HG02943 (cell line): ENCODE measurements around the gene FAM163A.
"Not testable (repeated sequence)": the region's sequence is repeated elsewhere in the genome, so short reads cannot be mapped to it uniquely, and the experiment has no call there.

Experiments used
- ATAC-seq: cut with Tn5 transposase; IDR thresholded peaks from one replicate; pipeline ENCODE4 v1.9.1; 2021; ENCODE audit warnings: mild to moderate bottlenecking, low read depth, moderate library complexity; ENCODE audit not compliant: unreplicated experiment

The FAM163A gene

GRCh38 chr1:179742717-179743678 lies at the start of gene FAM163A:
FAM163A (plus strand) TSS chr1:179743291; CDS start chr1:179813098, 69,807 bp downstream.
- no peak for ATAC-seq

DNA sequence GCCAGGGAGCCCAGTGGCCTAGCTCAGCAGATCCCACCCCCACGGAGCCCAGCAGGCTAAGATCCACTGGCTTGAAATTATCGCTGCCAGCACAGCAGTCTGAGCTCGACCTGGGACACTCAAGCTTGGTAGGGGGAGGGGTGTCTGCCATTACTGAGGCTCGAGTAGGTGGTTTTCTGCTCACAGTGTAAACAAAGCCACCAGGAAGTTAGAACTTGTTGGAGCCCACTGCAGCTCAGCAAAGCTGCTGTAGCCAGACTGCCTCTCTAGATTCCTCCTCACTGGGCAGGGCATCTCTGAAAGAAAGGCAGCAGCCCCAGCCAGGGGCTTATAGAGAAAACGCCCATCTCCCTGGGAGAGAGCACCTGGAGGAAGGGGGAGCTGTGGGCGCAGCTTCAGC lies 48.6 kb upstream of the FAM163A start:
- not testable (repeated sequence) for ATAC-seq

DNA sequence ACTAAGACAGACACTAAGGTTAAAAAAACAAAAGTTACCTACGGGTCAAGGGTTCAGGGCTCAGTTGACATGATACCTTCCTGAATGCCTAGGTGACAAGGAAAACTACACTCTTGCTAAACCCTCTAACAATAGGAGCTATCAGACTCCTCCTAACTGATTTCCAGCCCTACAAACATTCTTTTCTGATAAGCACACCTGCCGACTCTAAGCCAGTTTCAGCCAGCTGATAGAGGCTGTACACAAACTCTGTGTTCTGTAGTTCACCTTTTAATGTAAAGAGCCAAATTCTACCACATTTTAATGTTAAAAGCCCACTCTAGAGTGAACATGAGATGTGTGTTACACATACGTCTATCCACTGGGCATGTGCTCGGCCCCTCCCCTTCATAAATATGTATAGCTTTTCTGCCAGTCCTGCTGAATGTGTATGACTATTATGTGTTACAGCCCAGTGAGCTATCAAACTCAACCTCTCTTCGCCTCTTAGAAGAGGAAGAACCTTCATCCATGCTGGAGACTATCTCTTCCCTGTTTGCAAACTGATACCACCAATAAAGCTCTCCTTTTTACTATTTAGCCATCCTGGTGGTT lies 40.0 kb upstream of the FAM163A start:
- ATAC-seq, result no peak

DNA sequence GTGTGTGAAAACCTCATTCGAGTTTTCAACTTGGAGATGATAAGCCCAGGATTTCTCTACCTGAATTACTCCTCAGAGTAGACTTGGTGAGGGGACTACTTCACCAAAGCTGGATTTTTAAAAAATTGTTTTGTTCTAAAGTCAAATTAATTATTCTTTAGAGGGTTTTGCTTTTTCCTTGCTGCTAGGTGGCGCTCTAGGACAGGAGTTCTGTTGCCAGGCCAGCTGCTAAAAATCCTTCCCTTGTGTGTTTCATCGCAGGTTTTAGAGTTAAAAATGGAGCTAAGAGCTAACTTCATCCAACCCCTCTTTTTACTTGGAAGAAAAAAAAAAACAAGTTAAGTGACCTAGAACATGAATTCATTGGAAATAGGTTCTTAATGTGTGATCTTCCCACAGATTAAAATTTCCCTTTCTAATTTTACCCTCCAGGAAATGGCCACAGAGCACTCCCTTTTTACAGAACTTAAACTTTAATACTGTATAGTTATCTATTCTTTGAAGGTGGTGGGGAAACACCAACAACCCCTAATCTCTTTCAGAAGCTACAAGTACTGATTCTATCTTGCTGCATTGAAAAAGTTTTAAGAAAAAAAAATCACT lies 36.7 kb upstream of the FAM163A start:
- ATAC-seq, result no peak

- ATAC-seq, result no peak
Measured at GRCh38 chr1:179707406-179707805, 35.7 kb upstream of the FAM163A start.

GRCh38 chr1:179708434-179709195 lies 34.5 kb upstream of the FAM163A start:
- ATAC-seq, result no peak

GRCh38 chr1:179709841-179710329 lies 33.2 kb upstream of the FAM163A start:
- peak; percentile 70 for ATAC-seq

DNA sequence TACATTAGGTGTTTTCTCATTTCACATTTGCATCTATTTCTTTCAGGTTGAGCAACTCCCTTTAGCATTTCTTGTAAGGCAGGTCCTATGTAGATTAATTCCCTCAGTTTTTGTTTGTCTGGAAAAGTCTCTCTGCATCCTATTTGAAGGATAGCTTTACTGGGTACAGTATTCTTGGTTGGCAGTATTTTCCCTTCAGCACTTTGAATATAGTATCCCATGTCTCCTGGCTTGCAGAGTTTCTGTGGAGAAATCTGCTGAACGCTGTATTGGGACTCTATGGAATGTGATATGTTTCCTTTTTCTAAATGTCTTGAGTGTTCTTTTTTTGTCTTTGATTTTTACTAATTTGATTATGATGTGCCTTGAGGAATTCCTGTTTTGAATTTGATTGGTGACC lies 28.9 kb upstream of the FAM163A start:
- ATAC-seq, result no peak

DNA sequence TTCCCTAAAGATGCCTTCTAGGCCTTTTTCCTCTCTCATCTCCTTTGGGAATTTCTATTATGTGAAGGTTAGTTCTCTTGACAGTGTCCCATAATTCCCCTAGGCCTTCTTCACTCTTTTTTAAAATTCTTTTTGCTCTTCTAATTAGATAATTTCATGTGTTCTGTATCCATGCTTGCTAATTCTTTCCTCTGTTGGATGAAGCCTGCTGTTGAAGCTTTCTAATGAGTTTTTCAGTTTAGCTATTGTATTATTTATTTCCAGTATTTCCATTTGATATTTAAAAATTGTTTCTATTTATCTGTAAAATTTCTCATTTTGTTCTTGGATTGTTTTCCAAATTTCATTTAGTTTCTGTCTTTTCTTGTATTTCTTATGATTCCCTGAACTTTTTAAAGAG lies 28.5 kb upstream of the FAM163A start:
- no peak for ATAC-seq

- no peak for ATAC-seq
Measured at GRCh38 chr1:179719272-179719671, 23.8 kb upstream of the FAM163A start.

GRCh38 chr1:179728271-179728670 lies 14.8 kb upstream of the FAM163A start:
- ATAC-seq, result no peak

DNA sequence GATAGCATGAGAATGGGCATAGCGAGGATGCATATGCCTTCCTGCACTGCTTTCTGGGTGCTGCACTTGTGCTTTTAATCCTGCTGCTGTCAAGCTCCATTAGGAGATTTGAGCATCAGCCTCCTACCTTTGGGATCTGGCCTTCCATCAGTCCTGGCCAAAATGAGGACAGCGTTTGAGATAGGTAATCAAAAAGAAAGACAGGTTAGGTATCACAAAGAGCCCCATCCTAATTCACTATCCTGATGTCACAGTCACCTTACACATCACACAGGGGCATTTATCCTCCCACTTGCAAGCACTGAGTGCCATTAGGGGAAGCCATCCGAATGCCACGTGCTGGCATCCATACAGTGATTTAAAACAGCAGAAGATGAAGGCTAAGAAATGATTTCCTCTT lies 13.2 kb upstream of the FAM163A start:
- ATAC-seq, result no peak

DNA sequence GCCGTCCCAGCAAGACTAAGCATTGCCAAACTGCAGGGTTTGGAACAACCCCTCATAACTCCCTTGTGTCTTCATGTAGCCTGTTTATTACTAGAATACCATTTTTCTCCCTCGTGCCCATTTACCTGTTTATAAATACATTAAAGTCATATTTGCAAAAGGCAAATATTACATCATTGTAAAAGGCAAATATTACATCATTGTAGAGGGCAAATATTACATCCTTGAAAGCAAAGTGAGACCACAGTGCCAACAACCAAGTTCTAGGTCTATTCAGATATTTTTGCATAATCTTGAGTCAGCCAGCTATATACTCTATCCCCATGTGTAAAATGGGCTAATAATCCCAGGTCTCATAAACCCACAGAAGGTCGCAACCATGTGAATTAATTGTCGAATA lies 11.4 kb upstream of the FAM163A start:
- no peak for ATAC-seq

DNA sequence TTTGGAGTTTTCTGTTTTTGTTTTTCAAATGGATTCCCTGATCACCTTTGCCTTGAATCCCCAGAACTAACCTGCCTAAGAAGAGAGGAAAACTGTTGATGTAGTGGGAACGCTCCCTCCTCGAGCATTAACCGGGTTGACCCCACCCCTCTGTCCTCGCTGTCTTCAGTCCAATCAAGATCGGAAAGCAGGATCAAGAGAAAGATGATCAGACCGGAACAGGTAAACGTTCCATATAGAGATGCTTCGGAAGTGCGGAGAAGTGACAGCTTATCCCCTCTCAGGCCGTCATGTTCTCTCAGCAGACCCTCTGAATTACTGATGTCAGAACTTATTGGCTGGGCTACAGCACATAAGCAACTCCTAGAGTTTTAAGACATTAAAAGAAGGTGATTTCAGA lies 800 bp upstream of the FAM163A start:
- ATAC-seq, result no peak

GRCh38 chr1:179743679-179744400 lies 749 bp downstream of the FAM163A start:
- ATAC-seq, result no peak

DNA sequence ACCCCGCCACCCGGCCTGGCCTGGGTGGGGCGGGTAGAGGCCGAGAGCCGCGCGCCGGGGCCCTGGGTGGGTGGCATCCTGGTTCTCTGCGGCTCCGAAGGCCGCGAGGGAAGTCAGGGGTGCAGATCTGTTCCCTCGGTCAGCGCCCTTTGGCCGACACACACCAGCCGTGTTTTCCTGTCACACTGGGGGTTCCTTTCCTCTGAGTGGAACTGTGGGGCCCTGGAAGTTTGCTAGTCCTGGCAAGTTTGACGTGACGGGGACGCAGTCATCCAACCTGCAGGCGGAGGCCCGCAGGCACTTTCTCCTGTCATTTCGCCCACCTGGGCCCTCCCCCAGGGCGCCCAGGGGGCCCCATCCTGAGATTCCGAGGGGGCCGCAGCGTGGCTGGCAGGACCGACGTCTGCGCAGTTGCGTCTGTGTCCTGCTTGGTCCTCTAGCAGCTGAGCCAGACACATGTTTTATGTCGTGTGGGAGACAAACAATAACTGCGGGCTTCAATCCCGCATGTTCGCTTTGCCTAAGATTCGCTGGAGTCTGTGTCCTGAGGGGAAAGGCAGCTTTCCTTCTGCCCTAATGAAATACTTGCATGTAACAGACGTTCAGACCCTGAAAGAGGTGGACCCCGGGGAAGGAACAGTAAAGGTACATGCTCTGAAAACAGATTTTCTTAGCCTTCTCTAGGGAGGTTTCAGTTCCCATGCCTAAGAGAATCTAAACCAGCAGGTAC lies 1.5 kb downstream of the FAM163A start:
- no peak for ATAC-seq

DNA sequence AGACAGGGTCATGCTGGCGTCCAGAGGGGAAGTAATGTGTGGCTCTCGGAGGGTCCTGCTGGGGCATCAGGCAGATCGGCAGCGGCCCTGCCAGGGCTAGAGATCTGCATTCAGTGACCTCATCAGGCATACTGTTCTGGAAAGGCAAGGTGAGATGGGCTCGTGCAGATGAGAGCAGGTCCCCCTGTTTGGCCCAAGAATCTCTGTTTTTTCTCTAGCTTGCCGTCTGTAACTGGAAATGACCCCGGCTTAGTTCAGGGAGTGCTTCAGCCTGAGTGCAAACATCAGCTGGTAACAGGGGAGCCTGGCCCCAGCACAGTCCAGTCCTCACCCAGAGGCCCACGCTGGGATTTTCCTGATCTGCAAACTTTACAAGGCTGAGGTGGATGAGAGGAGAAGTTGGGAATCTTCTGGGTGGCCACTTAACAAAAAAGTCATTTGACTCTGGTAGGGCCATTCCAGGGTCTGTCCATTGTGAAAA lies 2.1 kb downstream of the FAM163A start:
- ATAC-seq, result no peak

DNA sequence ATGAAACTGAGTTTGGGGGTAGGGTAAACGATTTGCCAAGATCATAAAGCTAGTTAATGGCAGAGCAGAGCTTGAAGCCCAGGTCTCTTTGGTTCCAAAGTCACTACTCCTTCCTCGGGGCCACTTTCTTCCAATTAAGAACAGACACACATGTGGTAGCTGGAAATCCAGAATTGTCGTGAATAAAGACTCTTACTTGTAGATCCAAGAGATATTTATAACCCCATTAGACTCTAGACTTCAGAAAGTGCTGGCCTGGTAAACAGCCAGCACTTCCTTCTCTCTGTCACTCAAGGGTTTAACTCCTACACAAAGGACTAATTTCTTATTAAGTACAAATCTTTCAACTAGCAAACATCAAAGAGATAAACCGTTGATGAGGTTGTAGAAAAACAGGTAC lies 2.7 kb downstream of the FAM163A start:
- no peak for ATAC-seq

DNA sequence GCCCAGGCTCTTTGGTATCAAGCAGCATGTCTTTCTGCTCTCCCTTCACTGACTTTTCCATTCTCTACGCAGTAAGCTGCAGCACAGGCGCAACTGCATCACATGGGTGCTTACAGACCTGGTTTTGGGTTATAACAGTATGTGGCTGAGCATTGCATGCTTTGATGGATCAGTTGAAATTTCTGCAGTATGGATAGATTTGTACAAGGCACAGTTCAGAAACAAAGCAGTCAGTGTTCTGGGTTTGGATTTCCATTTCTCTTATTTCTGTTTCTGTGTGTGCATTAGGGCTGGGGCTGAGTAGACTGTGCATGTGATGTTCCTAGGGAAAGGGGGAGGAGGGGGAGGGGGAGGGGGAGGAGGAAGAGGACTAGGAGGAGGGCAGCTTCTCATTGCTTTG lies 4.5 kb downstream of the FAM163A start:
- no peak for ATAC-seq
